HG03520 (cell line): ENCODE results near the gene LSM12.
A peak's percentile ranks its signal among the peaks of the same experiment; 100 is the strongest.
"Not testable (repeated sequence)": the region's sequence is repeated elsewhere in the genome, so short reads cannot be mapped to it uniquely, and the experiment has no call there.

Source experiments
- ATAC-seq: cut with Tn5 transposase; IDR thresholded peaks from one replicate; pipeline ENCODE4 v1.9.1; 2021; ENCODE audit warnings: mild to moderate bottlenecking, moderate library complexity; ENCODE audit not compliant: unreplicated experiment

The LSM12 gene

GRCh38 chr17:44076716-44077594 is 10.5 kb upstream of the LSM12 start:
- ATAC-seq, result no peak

GRCh38 chr17:44075598-44076293 is 9.3 kb upstream of the LSM12 start:
- ATAC-seq, result no peak

- no peak for ATAC-seq
These were observed 8.4 kb upstream of the LSM12 start for GRCh38 chr17:44074911-44075285.

GRCh38 chr17:44074231-44074910 is 7.9 kb upstream of the LSM12 start:
- ATAC-seq, result no peak

- no peak for ATAC-seq
These were observed 5.3 kb upstream of the LSM12 start for GRCh38 chr17:44071772-44072171.

- peak; percentile 26 for ATAC-seq
These were observed 4.7 kb upstream of the LSM12 start for GRCh38 chr17:44071198-44071520.

GRCh38 chr17:44070455-44071197 is 4.2 kb upstream of the LSM12 start, which contains the start of gene G6PC3:
Gene G6PC3 (plus strand): TSS chr17:44070735. CDS start chr17:44070966, 231 bp downstream.
- ATAC-seq, result peak; percentile 55

GRCh38 chr17:44069974-44070454 is 3.5 kb upstream of the LSM12 start:
- no peak for ATAC-seq

- no peak for ATAC-seq
These were observed 1.1 kb upstream of the LSM12 start for GRCh38 chr17:44067545-44067940.

GRCh38 chr17:44065668-44066203 is 735 bp downstream of the LSM12 start:
- no peak for ATAC-seq

GRCh38 chr17:44063704-44064639 is 2.5 kb downstream of the LSM12 start:
- ATAC-seq, result no peak

GRCh38 chr17:44062871-44063270 is 3.6 kb downstream of the LSM12 start:
- ATAC-seq, result no peak

- ATAC-seq, result no peak
These were observed 5.0 kb downstream of the LSM12 start for GRCh38 chr17:44061446-44061845.

GRCh38 chr17:44059101-44059892 is 7.2 kb downstream of the LSM12 start:
- no peak for ATAC-seq

GRCh38 chr17:44053125-44053872 is 13.2 kb downstream of the LSM12 start:
- ATAC-seq, result no peak

GRCh38 chr17:44049294-44050060 is 17.0 kb downstream of the LSM12 start:
- no peak for ATAC-seq

- not testable (repeated sequence) for ATAC-seq
These were observed 19.6 kb downstream of the LSM12 start for GRCh38 chr17:44046893-44047292.
